Panc1 (cell line): ENCODE results near the gene CD58. TPM values are rescaled to one million over a fixed set of nuclear protein-coding genes. Genes with fewer than 3 reads are reported as not detected.
A peak's percentile ranks its signal among the peaks of the same experiment; 100 is the strongest.

Experiments
- ATAC-seq: fragments of 200-7000 bp; cut with Tn5 transposase; 2 replicates; pipeline ENCODE4 v1.9.1; 2020; ENCODE audit warnings: mild to moderate bottlenecking, moderate library complexity
- BruUV-seq: library from RNA; stranded (reverse); fragments of 400-500 nt; replicated peaks from 2 replicates; lab custom pipeline; 2021; lab: Mats Ljungman, UMichigan
- CTCF ChIA-PET: fragments of 300-600 bp; sonication (Branson Sonifier 250); formaldehyde crosslinking; loops from one replicate; lab custom pipeline; 2022; ENCODE audit warnings: antibody characterized with exemption; lab: Charles Lee
- POLR2A ChIA-PET: fragments of 300-600 bp; sonication (Branson Sonifier 250); formaldehyde crosslinking; loops from one replicate; lab custom pipeline; 2022; ENCODE audit warnings: antibody characterized with exemption; lab: Charles Lee
- DNase-seq: peaks from one replicate; pipeline ENCODE4 v3.0.0-alpha.2; 2010; ENCODE audit warnings: low read depth, low spot score
- H3K27ac ChIP-seq: 2 replicates; pipeline ENCODE4 v1.5.1; 2011; ENCODE audit warnings: mild to moderate bottlenecking, low read length, inconsistent platforms
- H3K27me3 ChIP-seq: fragments of 200-500 bp; sonication (Bioruptor generic); 2 replicates; pipeline ENCODE4 v1.6.0; 2014; ENCODE audit warnings: low read length, inconsistent platforms; ENCODE audit not compliant: control insufficient read depth, insufficient read depth
- H3K36me3 ChIP-seq: fragments of 200-500 bp; sonication (Bioruptor generic); 2 replicates; pipeline ENCODE4 v1.5.1; 2014; ENCODE audit warnings: inconsistent platforms, mild to moderate bottlenecking, low read length, moderate library complexity; ENCODE audit not compliant: control insufficient read depth, insufficient read depth
- H3K4me1 ChIP-seq: 2 replicates; pipeline ENCODE4 v1.5.1; 2011; ENCODE audit warnings: inconsistent platforms, mild to moderate bottlenecking, low read length, moderate library complexity; ENCODE audit not compliant: control insufficient read depth, insufficient read depth
- H3K4me3 ChIP-seq, 2 experiments: 2 replicates each; pipeline ENCODE4 v1.5.1; 2011 to 2012; ENCODE audit warnings: low read depth in 2 of 2, low read length in 2 of 2, mild to moderate bottlenecking in 2 of 2, inconsistent platforms in 1 of 2, moderate library complexity in 1 of 2
- H3K9me3 ChIP-seq: fragments of 200-500 bp; sonication (Bioruptor generic); 2 replicates; pipeline ENCODE4 v1.5.1; 2014; ENCODE audit warnings: low read depth, mild to moderate bottlenecking, inconsistent platforms, low read length, moderate library complexity; ENCODE audit not compliant: control insufficient read depth, insufficient read depth
- CTCF ChIP-seq: fragments of 450-650 bp; IDR thresholded peaks from 2 replicates; pipeline ENCODE4 v1.5.1; 2017; ENCODE audit warnings: mild to moderate bottlenecking
- POLR2AphosphoS5 ChIP-seq: IDR thresholded peaks from 2 replicates; pipeline ENCODE4 v1.6.1; 2012; ENCODE audit warnings: mild to moderate bottlenecking, low read depth, low read length, moderate library complexity
- REST ChIP-seq, 2 experiments: IDR thresholded peaks; 2 replicates each; pipeline ENCODE4 v1.6.1; 2011 to 2012; ENCODE audit warnings: low read depth in 2 of 2, control low read depth in 1 of 2, low read length in 1 of 2, mild to moderate bottlenecking in 1 of 2, moderate library complexity in 1 of 2; ENCODE audit not compliant: insufficient read depth in 1 of 2
- SIN3A ChIP-seq: IDR thresholded peaks from 2 replicates; pipeline ENCODE4 v1.6.1; 2012; ENCODE audit warnings: low read depth, mild to moderate bottlenecking, low read length, moderate library complexity, borderline replicate concordance; ENCODE audit not compliant: insufficient read depth
- TCF7L2 ChIP-seq: IDR thresholded peaks from 2 replicates; pipeline ENCODE4 v1.6.1; 2011; ENCODE audit warnings: mild to moderate bottlenecking, low read depth, low read length, inconsistent platforms
- in situ Hi-C: cut with HindIII; loops from 2 replicates; pipeline ENCODE4 v1.10.0; 2016; ENCODE audit warnings: low sequenced_read_pairs, low pct_unique_long_range_greater_than_20kb
- intact Hi-C: fragments of 100-400 bp; cut with micrococcal nuclease; formaldehyde crosslinking; loops from one replicate; pipeline ENCODE4 v1.10.0; 2022; ENCODE audit not compliant: unreplicated experiment
- total RNA-seq: library from RNA; stranded (reverse); gene quantifications from one replicate; pipeline ENCODE4 v1.2.1, GENCODE V29; 2021; ENCODE audit not compliant: unreplicated experiment

CD58 gene
- total RNA-seq, 1 experiment from 2014 or later: 12.6 TPM

- Histone ChIP-seq H3K27me3 (no peaks in the 10 kb centered on the region), H3K4me3 (no peak overlapping the region), H3K36me3 (no peaks in the 10 kb centered on the region), H3K27ac (no peak overlapping the region), H3K4me1 (no peaks in the 10 kb centered on the region), H3K9me3 (no peaks in the 10 kb centered on the region)
- ChIA-PET POLR2A (no interaction called here), CTCF (interaction anchor here (0.6 to 1.1 kb wide), 2 partner anchors 344 to 345 kb away, joined by 3 read pairs; no protein-coding TSS in a partner anchor)
- TF ChIP-seq TCF7L2 (no peak), CTCF (no peak), REST (IDR thresholded peaks at IDR 0.05; ENCODE audit: insufficient read depth in 1 of 2, low read depth in 2 of 2, low read length in 1 of 2) (no peak), POLR2AphosphoS5 (no peak), SIN3A (no peak)
- intact Hi-C loops (no loop called here), in situ Hi-C loops (no loop called here)
- DNase-seq (no peak), ATAC-seq (peak; percentile 31; the same call in 1 of the 2 replicates)
- BruUV-seq: no TSS peak
Measured at GRCh38 chr1:116483481-116484309, 87.1 kb downstream of the CD58 start.

GRCh38 chr1:116482490-116482889, 88.3 kb downstream of the CD58 start:
- no peak overlapping the region for H3K4me3 ChIP-seq
- ChIA-PET POLR2A (no interaction called here), CTCF (no interaction called here)
- H3K36me3 ChIP-seq: no peaks in the 10 kb centered on the region
- no peaks in the 10 kb centered on the region for H3K4me1 ChIP-seq
- no TSS peak for BruUV-seq
- H3K27ac ChIP-seq: no peak overlapping the region
- intact Hi-C loops: no loop called here
- no peak for TF ChIP-seq REST (IDR thresholded peaks at IDR 0.05; ENCODE audit: insufficient read depth in 1 of 2, low read depth in 2 of 2, low read length in 1 of 2)
- TF ChIP-seq POLR2AphosphoS5: no peak
- no peak for TF ChIP-seq CTCF
- TF ChIP-seq SIN3A: no peak
- ATAC-seq (no peak), DNase-seq (no peak)
- no peaks in the 10 kb centered on the region for H3K9me3 ChIP-seq
- no peaks in the 10 kb centered on the region for H3K27me3 ChIP-seq
- in situ Hi-C loops: no loop called here
